Activated CD4-positive, CD25-positive, alpha-beta regulatory T cell treated with anti-CD3 and anti-CD28 coated beads, Interleukin-2, amount 50 U/mL, for 24 hours (primary cell): ENCODE data around the gene KCNC3.

Experiments used
- ATAC-seq, 2 donors: fragments of 150-1000 bp; cut with Tn5 transposase; one replicate each; pipeline ENCODE4 v1.10.0; 2021; ENCODE audit warnings: mild to moderate bottlenecking in 1 of 2, moderate library complexity in 1 of 2

Gene KCNC3

GRCh38 chr19:50327013-50327412 is 2.2 kb downstream of the KCNC3 start:
- ATAC-seq: no peak

GRCh38 chr19:50326101-50326664 is 3.0 kb downstream of the KCNC3 start:
- ATAC-seq: no peak

GRCh38 chr19:50325310-50326100 is 3.7 kb downstream of the KCNC3 start:
- peak in 1 of 2 donors; percentile 7 for ATAC-seq

GRCh38 chr19:50324331-50324730 is 4.8 kb downstream of the KCNC3 start:
- no peak for ATAC-seq

- ATAC-seq: no peak
Observed at GRCh38 chr19:50323782-50324133, 5.4 kb downstream of the KCNC3 start.

GRCh38 chr19:50322931-50323781 is 6.0 kb downstream of the KCNC3 start:
- ATAC-seq: no peak

GRCh38 chr19:50322234-50322633 is 6.9 kb downstream of the KCNC3 start:
- ATAC-seq: no peak

- no peak for ATAC-seq
Observed at GRCh38 chr19:50321831-50322230, 7.3 kb downstream of the KCNC3 start.

GRCh38 chr19:50320596-50320995 is 8.6 kb downstream of the KCNC3 start:
- no peak for ATAC-seq

- no peak for ATAC-seq
Observed at GRCh38 chr19:50320051-50320450, 9.1 kb downstream of the KCNC3 start.

- no peak for ATAC-seq
Observed at GRCh38 chr19:50319156-50319555, 10.0 kb downstream of the KCNC3 start.

GRCh38 chr19:50318438-50318837 is 10.7 kb downstream of the KCNC3 start:
- no peak for ATAC-seq

GRCh38 chr19:50317115-50317514 is 12.1 kb downstream of the KCNC3 start:
- ATAC-seq: no peak

- peak; percentile 58 to 74 for ATAC-seq
Observed at GRCh38 chr19:50315773-50316448, 13.3 kb downstream of the KCNC3 start.

- no peak for ATAC-seq
Observed at GRCh38 chr19:50314724-50315708, 14.2 kb downstream of the KCNC3 start.

GRCh38 chr19:50313812-50314536 is 15.2 kb downstream of the KCNC3 start:
- no peak for ATAC-seq

- no peak for ATAC-seq
Observed at GRCh38 chr19:50312967-50313811, 16.0 kb downstream of the KCNC3 start.

GRCh38 chr19:50311723-50312635 is 17.2 kb downstream of the KCNC3 start:
- ATAC-seq: no peak
